Ectodermal cell (in vitro differentiated cells): ENCODE measurements around the gene NTM.

Experiments used
- H3K27ac ChIP-seq: 2 replicates; pipeline ENCODE4 v1.7.0; 2013; ENCODE audit warnings: mild to moderate bottlenecking, low read depth, low read length; ENCODE audit not compliant: insufficient read depth, poor library complexity, severe bottlenecking
- H3K27me3 ChIP-seq: 2 replicates; pipeline ENCODE4 v1.7.0; 2013; ENCODE audit warnings: mild to moderate bottlenecking, low read length; ENCODE audit not compliant: insufficient read depth, control insufficient read depth, poor library complexity, severe bottlenecking
- H3K36me3 ChIP-seq: one replicate; pipeline ENCODE4 v1.7.0; 2013; ENCODE audit warnings: low read length; ENCODE audit not compliant: control insufficient read depth, insufficient read depth
- H3K4me1 ChIP-seq: one replicate; pipeline ENCODE4 v1.7.0; 2013; ENCODE audit warnings: low read length; ENCODE audit not compliant: control insufficient read depth, insufficient read depth
- H3K4me3 ChIP-seq: 2 replicates; pipeline ENCODE4 v1.7.0; 2013; ENCODE audit warnings: low read depth, low read length, control low read depth; ENCODE audit not compliant: insufficient read depth
- H3K9me3 ChIP-seq: 2 replicates; pipeline ENCODE4 v1.7.0; 2013; ENCODE audit warnings: mild to moderate bottlenecking, low read length, moderate library complexity; ENCODE audit not compliant: control insufficient read depth
- WGBS, 2 experiments: methylation state at CpG; one replicate each; pipeline ENCODE4 v1.1.7; 2013; ENCODE audit warnings: missing lambda C conversion rate in 2 of 2; 5-methylcytosine and 5-hydroxymethylcytosine counted together

Gene NTM

DNA sequence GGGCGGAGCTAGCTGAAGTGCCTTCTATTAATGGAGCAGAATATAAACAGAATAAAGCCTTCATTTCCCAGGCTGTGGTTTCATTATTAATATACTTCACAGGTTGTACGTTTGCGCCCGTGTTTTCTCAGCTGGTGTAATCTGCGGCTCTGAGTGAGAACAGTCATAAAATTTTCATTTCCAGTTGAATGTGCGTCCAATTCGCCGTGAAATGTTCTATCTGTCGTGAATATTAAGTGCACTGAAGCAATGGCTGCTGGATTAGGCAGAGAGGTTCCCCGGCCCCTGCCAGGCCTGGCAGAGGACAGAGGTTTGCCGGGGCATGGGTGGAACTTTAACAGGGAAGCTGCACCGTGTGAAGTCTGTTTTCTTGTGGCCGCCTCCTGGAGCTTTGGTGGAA, 874.4 kb downstream of the NTM start:
- H3K27ac ChIP-seq = no peak overlapping the region
- peaks cover 3% of the 10 kb centered on the region for H3K4me1 ChIP-seq
- H3K9me3 ChIP-seq = no peaks in the 10 kb centered on the region
- 93 to 95% methylated on average over 13 of the region's 13 CpGs for WGBS, 2 experiments
- no peaks in the 10 kb centered on the region for H3K36me3 ChIP-seq
- H3K4me3 ChIP-seq = no peak overlapping the region
- no peaks in the 10 kb centered on the region for H3K27me3 ChIP-seq

DNA sequence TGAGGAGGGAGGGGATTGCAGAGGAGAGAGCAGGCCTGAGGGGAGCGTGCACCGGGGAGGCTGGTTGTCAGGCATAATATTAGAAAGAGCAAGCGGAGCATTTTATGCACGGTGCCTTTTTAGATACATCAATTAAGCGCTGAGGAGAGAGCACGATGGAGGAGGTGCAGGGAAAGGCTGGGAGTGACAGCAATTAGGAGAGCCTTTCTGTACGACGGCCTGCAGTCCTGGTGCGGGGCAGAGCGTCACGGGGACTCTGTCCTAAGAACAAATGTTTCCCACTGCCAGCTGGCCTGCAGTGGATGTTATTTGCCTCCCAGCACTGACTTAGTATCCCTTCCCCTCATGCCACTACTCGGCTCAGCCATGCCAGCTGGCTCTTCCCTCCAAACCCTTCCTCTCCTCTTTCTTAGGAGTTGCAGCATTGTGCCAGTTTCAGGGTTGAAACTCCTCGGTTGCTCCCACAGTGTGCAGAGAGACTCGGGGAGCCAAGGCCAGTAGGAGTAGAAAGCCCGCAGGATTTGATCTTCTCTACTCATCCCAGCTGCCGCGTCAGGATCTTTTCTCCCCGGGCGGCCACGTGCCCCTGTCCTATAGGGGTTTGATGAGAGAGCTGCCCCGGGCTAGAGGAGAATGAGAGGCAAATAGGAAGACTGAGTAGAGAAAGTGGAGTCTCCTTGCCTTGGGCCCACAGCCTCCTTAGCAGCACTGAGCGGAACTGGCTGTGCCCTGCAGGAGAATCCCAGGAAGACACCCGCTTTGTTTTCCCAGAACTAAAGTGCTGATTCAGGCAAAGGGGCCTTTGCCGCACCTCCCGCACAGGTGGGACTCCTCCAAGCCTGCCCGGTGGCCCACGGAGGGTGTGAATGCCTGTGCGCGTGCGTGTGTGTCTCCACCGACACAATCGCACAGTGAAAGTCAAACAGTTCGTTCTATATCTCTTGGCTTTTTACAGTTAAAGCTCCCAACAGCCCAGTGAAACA, 875.3 kb downstream of the NTM start:
- no peaks in the 10 kb centered on the region for H3K27me3 ChIP-seq
- H3K4me3 ChIP-seq = no peak overlapping the region
- H3K27ac ChIP-seq = no peak overlapping the region
- WGBS, 2 experiments = 89 to 90% methylated on average over 33 of the region's 33 CpGs
- peaks cover 3% of the 10 kb centered on the region for H3K4me1 ChIP-seq
- no peaks in the 10 kb centered on the region for H3K36me3 ChIP-seq
- H3K9me3 ChIP-seq = no peaks in the 10 kb centered on the region

DNA sequence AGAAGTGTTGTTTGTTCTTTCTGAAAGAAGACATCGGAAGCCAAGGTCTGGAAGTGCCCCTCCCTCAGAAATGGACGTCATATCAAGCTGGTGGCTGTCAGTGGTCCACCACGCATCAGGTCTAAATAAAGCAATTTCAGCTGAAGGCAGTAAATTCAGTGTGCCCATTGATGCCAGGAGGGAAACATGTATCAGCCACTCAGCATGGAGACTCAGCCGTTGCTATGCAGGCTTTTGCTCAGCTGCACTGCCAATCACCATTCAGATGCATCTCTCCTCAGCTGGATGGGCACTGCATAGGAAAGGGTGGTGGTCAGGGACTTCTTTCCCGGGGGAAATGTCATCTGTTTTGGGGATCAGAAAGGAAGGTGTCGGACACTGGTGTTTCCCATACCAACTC, 878.2 kb downstream of the NTM start:
- Histone ChIP-seq H3K9me3 (no peaks in the 10 kb centered on the region), H3K4me3 (no peak overlapping the region), H3K27me3 (no peaks in the 10 kb centered on the region), H3K36me3 (no peaks in the 10 kb centered on the region), H3K27ac (no peak overlapping the region), H3K4me1 (peaks cover 3% of the 10 kb centered on the region)
- WGBS, 2 experiments = 85 to 86% methylated on average over 6 of the region's 6 CpGs

DNA sequence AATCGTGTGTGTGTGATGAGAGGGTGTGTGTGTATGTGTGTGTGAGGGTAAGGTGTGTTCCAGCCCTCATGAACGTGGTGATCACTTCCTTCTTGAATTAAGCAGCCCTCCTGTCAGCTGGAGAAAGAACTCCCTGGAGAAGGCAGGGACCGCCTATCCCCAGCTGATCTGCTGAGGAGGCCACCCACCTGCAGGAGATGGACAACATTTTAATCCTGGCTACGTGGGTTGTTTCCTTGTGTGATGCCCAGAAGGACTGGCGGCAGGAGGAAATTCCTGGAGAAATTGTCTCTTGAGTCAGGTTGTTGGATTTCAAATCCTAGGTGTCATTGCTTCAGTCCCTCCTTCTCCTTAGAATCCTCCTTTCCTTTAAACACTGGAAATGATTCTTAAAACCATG, 878.8 kb downstream of the NTM start:
- peaks cover 3% of the 10 kb centered on the region for H3K4me1 ChIP-seq
- WGBS, 2 experiments = 71 to 75% methylated on average over 5 of the region's 5 CpGs
- H3K36me3 ChIP-seq = no peaks in the 10 kb centered on the region
- no peak overlapping the region for H3K27ac ChIP-seq
- H3K27me3 ChIP-seq = no peaks in the 10 kb centered on the region
- H3K9me3 ChIP-seq = no peaks in the 10 kb centered on the region
- H3K4me3 ChIP-seq = no peak overlapping the region

DNA sequence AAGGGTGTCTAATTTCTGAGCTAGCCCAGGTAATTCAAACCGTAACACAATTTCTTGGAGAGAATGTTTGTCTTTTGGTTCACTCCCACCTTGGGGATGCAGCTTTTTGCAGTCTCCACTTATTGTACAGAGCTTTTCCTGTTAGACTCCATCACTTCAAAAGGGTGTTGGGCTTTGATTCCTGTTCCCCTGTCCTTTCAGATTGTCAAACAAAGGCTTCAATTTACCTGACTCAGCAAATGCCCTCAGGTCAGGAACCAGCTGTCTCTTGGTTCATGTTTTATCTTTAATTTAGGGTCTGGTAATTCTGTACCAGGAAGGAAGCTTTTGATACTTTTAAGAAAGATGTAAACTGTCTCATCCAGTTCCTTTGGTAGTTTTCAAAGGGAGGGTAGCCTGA, 880.6 kb downstream of the NTM start:
- H3K27ac ChIP-seq = no peak overlapping the region
- no peaks in the 10 kb centered on the region for H3K27me3 ChIP-seq
- no peaks in the 10 kb centered on the region for H3K9me3 ChIP-seq
- H3K4me1 ChIP-seq = peaks cover 3% of the 10 kb centered on the region
- H3K36me3 ChIP-seq = no peaks in the 10 kb centered on the region
- 91 to 96% methylated on average over 1 of the region's 1 CpG for WGBS, 2 experiments
- H3K4me3 ChIP-seq = no peak overlapping the region

DNA sequence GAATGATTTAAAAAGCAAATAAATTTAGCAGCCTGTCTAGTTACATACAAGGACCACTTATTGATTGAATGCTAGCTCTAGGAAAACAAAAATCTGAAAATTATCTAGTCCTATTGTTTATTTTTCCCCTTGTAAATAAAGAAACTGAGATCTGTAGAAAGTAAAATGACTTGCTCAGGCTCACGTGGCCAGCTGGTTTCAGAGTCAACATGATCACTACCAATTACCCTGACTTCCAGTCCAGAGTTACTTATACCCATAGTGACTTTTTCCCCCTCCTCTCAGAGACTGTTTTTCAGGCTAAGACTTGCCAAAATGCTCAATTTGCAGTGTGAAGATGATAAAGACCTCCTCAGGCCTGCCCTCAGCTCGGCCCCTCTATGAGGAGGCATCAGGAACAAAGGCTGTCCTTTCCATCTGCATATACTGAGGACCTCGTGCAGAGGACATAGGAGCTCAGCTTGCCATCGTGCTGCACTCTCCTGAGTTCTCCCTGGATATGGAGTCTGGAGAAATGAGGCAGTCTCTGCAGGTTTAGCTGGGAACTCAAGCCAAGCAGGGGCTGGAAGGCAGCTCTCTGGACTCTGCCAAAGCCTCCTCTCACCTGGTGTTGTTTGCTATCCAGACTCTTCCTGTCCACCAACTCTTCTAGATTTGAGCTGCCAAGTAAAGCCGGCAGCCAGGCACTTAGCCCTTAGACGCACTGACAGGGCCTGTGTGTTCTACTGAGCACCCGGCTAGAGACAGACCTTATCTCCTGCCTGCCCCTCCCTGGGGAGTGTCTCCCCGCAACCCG, 883.3 kb downstream of the NTM start:
- no peaks in the 10 kb centered on the region for H3K9me3 ChIP-seq
- no peaks in the 10 kb centered on the region for H3K36me3 ChIP-seq
- H3K27ac ChIP-seq = no peak overlapping the region
- H3K27me3 ChIP-seq = no peaks in the 10 kb centered on the region
- H3K4me3 ChIP-seq = no peak overlapping the region
- no peaks in the 10 kb centered on the region for H3K4me1 ChIP-seq
- 90 to 91% methylated on average over 9 of the region's 9 CpGs for WGBS, 2 experiments

DNA sequence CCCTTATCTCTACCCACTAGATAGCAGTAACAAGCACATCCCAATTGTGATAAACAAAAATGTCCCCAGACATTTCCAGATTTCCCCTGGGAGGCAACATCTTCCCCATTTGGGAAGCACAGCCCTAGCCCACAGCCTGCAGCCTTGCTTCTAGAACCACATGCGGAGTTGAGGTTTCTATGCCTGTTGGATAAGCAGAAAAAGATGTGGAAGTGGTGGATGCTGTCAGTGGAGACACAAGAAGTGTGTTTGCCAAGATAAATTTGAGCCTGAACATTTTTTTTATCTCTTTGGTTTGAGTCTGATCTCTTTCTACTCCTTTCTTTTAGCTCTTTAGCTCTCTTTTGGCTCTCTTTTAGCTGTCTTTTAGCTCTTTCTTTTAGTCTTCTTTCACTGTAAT, 884.5 kb downstream of the NTM start:
- Histone ChIP-seq H3K27ac (no peak overlapping the region), H3K4me3 (no peak overlapping the region), H3K27me3 (no peaks in the 10 kb centered on the region), H3K4me1 (no peaks in the 10 kb centered on the region), H3K36me3 (no peaks in the 10 kb centered on the region), H3K9me3 (no peaks in the 10 kb centered on the region)
- WGBS, 2 experiments = 95 to 97% methylated on average over 1 of the region's 1 CpG

DNA sequence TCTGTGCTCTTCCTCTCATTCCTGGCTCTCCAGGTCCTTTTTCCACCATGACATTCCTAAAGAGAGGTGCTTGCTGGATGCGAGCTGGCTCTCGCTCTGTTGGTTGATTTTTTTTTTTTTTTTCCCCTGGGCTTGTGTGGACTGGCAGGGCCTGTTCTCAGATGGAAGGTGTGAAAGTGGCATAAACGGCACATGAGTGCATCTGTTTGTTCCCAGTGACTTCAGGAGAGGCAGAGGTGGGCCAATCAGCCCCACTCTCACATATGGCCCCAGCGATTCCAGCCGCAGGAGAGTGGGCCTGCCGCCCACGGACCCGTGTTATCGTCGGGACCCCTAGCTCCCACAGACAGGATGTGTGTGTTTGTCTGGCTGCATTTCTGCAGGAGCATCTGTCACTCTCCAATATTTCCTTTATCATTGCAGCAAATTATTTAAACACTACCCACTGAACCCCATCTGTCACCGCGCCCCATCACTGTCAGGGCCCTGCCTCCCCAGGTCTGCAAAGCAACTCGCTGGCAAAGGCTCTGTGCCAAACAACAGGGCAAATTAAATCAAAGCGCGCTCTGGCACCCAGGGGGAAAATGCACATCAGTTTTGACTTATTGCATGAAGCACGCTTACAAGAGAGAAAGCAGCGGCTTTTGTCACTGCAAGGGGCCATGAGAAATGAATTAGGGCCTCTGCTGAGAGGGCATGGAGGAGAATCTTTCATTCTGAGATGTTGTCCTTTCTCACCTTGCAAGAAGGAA, 886.3 kb downstream of the NTM start:
- 95 to 97% methylated on average over 17 of the region's 17 CpGs for WGBS, 2 experiments
- Histone ChIP-seq H3K4me3 (no peak overlapping the region), H3K36me3 (no peaks in the 10 kb centered on the region), H3K27me3 (no peaks in the 10 kb centered on the region), H3K27ac (no peak overlapping the region), H3K9me3 (no peaks in the 10 kb centered on the region), H3K4me1 (no peaks in the 10 kb centered on the region)

DNA sequence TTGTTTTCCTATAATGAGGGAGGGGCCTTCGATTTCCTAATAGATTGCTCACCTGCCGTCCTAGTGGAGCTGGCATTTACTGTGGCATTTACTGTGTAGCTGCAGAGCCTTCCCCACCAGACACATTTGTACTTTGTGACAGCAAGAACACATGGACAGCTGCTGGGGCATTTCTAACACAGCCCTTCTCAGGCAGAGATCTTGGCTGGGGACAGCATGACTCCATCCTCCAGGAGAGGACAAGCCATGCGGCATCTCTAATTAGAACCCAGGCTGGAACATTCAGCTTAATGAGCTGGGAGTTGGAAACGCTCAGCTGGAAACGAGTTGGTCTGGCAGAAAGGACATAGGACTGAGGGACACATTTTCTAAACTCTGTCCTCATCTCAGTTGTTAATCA, 887.5 kb downstream of the NTM start:
- Histone ChIP-seq H3K4me1 (no peaks in the 10 kb centered on the region), H3K27me3 (no peaks in the 10 kb centered on the region), H3K36me3 (no peaks in the 10 kb centered on the region), H3K9me3 (no peaks in the 10 kb centered on the region), H3K4me3 (no peak overlapping the region), H3K27ac (no peak overlapping the region)
- 89 to 93% methylated on average over 5 of the region's 5 CpGs for WGBS, 2 experiments

DNA sequence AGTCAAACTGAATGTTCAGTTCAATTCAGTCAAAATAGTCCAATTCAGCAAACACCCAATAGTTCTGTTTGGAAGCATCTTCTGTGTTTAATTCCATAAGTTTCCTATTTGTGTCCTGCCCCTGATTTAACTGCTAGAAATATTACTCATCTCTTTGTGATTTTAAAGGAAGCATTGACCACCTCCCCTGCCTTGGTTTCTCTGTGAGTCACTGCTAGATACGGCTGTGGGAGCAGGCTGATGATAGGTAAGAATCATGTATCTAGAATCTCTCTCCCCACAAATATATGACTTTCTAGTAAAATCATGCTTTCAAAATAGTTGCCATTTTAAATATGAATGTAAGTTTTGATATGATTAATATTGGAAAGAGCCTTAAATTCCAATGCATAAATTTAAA, 888.5 kb downstream of the NTM start:
- Histone ChIP-seq H3K27me3 (no peaks in the 10 kb centered on the region), H3K27ac (no peak overlapping the region), H3K4me1 (no peaks in the 10 kb centered on the region), H3K36me3 (no peaks in the 10 kb centered on the region), H3K9me3 (no peaks in the 10 kb centered on the region), H3K4me3 (no peak overlapping the region)
- 80% methylated on average over 1 of the region's 1 CpG; no CpG with 5 or more reads in 1 of the 2 experiments for WGBS, 2 experiments
